ENCODE measurements around the gene DCAF17. TPM values are rescaled to one million over a fixed set of nuclear protein-coding genes. Genes with fewer than 3 reads are reported as not detected.

Gene DCAF17
- total and polyA plus RNA-seq, 2 of the 13 experiments (the other 11 are each of a cell fraction or from before 2014, with no cell fraction given), result 13.7 to 30.0 TPM

- H3K4me3 ChIP-seq (replicated peaks in 1 of 3; ENCODE audit: insufficient read depth in 1 of 3, low read depth in 2 of 3, low read length in 3 of 3), result no peak overlapping the region
- no peak for ATAC-seq
- H2AFZ ChIP-seq (ENCODE audit: low read length), result no peak overlapping the region
- no peaks in the 10 kb centered on the region for H4K20me1 ChIP-seq (ENCODE audit: insufficient read depth, low read length)
- DNase-seq (ENCODE audit: low spot score), result no peak
- H3K9me3 ChIP-seq (ENCODE audit: low read length), result peaks cover 5% of the 10 kb centered on the region
- H3K27me3 ChIP-seq (ENCODE audit: control insufficient read depth in 1 of 2, insufficient read depth in 2 of 2, low read length in 2 of 2), result peaks cover 0 to 29% of the 10 kb centered on the region in 2 experiments; a peak in 3 of 5 replicates
- H3K36me3 ChIP-seq (replicated peaks in 1 of 2; ENCODE audit: control insufficient read depth in 1 of 2, insufficient read depth in 2 of 2, low read length in 2 of 2), result no peaks in the 10 kb centered on the region
- no peak for FAIRE-seq
- POLR2A ChIA-PET, result no interaction called here
- in situ Hi-C loops (cut with HindIII; ENCODE audit: extremely low pct_ligation_motif_present, low pct_unique_long_range_greater_than_20kb), result no loop called here
- no peak overlapping the region for H3K27ac ChIP-seq (ENCODE audit: extremely low read length, insufficient read depth, low read length)
- H3K9ac ChIP-seq (ENCODE audit: insufficient read depth, low read depth, low read length), result no peak overlapping the region
- WGBS (ENCODE audit: low lambda C conversion rate), result 47% methylated on average over 1 of the region's 1 CpG
- CTCF ChIA-PET (ENCODE audit: low intra/inter-chr PET ratio, low total read pairs), result no interaction called here
- H3K4me2 ChIP-seq (ENCODE audit: low read depth, low read length), result no peak overlapping the region
- H3K79me2 ChIP-seq (ENCODE audit: insufficient read depth, low read length), result no peaks in the 10 kb centered on the region
- no peaks in the 10 kb centered on the region for H3K4me1 ChIP-seq (ENCODE audit: insufficient read depth, low read length)
- intact Hi-C loops (cut with micrococcal nuclease; ENCODE audit: unreplicated experiment), result no loop called here
- no TSS peak for BruUV-seq (replicated peaks)
- TF ChIP-seq JUNB (CRISPR knock-in tag; IDR thresholded peaks at IDR 0.05; ENCODE audit: borderline replicate concordance) (no peak), ZNF547 (CRISPR knock-in tag; IDR thresholded peaks at IDR 0.05) (no peak), PRDM10 (CRISPR knock-in tag; IDR thresholded peaks at IDR 0.05; ENCODE audit: low read depth) (no peak), MNT (IDR thresholded peaks at IDR 0.05) (no peak), ZNF18 (CRISPR knock-in tag; IDR thresholded peaks at IDR 0.05; ENCODE audit: insufficient replicate concordance) (no peak), JUN (CRISPR knock-in tag; IDR thresholded peaks at IDR 0.05) (no peak), ZNF510 (CRISPR knock-in tag; IDR thresholded peaks at IDR 0.05; ENCODE audit: low read depth) (no peak), EP300 (IDR thresholded peaks at IDR 0.05; ENCODE audit: low read depth in 2 of 2, low read length in 2 of 2) (no peak), EP300 (CRISPR knock-in tag; IDR thresholded peaks at IDR 0.05; ENCODE audit: borderline replicate concordance) (no peak), ZSCAN20 (CRISPR knock-in tag; IDR thresholded peaks at IDR 0.05; ENCODE audit: borderline replicate concordance) (no peak), MXD1 (CRISPR knock-in tag; IDR thresholded peaks at IDR 0.05) (no peak), ZNF230 (CRISPR knock-in tag; IDR thresholded peaks at IDR 0.05) (no peak), PRPF4 (IDR thresholded peaks at IDR 0.05; ENCODE audit: low read depth, low read length, poor library complexity, severe bottlenecking) (no peak), MTF2 (CRISPR knock-in tag; IDR thresholded peaks at IDR 0.05; ENCODE audit: borderline replicate concordance) (no peak), ZBTB44 (CRISPR knock-in tag; IDR thresholded peaks at IDR 0.05) (no peak), EZH2 (conservative IDR thresholded peaks at IDR 0.05; ENCODE audit: low read depth, low read length) (no peak)
These were observed 99.3 kb downstream of the DCAF17 start for GRCh38 chr2:171533331-171533730.
